Epithelial cell of esophagus (primary cell): ENCODE results near the gene GPBAR1.

ENCODE experiments used
- DNase-seq: peaks from one replicate; pipeline ENCODE4 v3.0.0; 2010; ENCODE audit warnings: low read depth
- H3K4me3 ChIP-seq: 2 replicates; pipeline ENCODE4 v1.5.1; 2011; ENCODE audit warnings: mild to moderate bottlenecking, low read length, control low read depth
- TF ChIP-seq, protein P1 (sequence below): IDR thresholded peaks from 2 replicates; pipeline ENCODE4 v1.5.1; 2011; ENCODE audit warnings: low read depth, mild to moderate bottlenecking, low read length, control low read depth, inconsistent platforms; ENCODE audit not compliant: insufficient read depth; ENCODE audit errors: missing control alignments

GPBAR1 gene

GRCh38 chr2:218219934-218220333, 40.9 kb upstream of the GPBAR1 start:
- DNase-seq = no peak
- TF ChIP-seq, protein P1, sequence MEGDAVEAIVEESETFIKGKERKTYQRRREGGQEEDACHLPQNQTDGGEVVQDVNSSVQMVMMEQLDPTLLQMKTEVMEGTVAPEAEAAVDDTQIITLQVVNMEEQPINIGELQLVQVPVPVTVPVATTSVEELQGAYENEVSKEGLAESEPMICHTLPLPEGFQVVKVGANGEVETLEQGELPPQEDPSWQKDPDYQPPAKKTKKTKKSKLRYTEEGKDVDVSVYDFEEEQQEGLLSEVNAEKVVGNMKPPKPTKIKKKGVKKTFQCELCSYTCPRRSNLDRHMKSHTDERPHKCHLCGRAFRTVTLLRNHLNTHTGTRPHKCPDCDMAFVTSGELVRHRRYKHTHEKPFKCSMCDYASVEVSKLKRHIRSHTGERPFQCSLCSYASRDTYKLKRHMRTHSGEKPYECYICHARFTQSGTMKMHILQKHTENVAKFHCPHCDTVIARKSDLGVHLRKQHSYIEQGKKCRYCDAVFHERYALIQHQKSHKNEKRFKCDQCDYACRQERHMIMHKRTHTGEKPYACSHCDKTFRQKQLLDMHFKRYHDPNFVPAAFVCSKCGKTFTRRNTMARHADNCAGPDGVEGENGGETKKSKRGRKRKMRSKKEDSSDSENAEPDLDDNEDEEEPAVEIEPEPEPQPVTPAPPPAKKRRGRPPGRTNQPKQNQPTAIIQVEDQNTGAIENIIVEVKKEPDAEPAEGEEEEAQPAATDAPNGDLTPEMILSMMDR = no peak
- H3K4me3 ChIP-seq = peak overlapping the region; percentile 99

- DNase-seq = no peak
- no peak overlapping the region for H3K4me3 ChIP-seq
- TF ChIP-seq, protein P1 = no peak
These were observed 39.8 kb upstream of the GPBAR1 start for GRCh38 chr2:218221000-218221399.

GRCh38 chr2:218223046-218223445, 37.8 kb upstream of the GPBAR1 start:
- TF ChIP-seq, protein P1 = no peak
- no peak overlapping the region for H3K4me3 ChIP-seq
- peak; percentile 60 for DNase-seq

DNA sequence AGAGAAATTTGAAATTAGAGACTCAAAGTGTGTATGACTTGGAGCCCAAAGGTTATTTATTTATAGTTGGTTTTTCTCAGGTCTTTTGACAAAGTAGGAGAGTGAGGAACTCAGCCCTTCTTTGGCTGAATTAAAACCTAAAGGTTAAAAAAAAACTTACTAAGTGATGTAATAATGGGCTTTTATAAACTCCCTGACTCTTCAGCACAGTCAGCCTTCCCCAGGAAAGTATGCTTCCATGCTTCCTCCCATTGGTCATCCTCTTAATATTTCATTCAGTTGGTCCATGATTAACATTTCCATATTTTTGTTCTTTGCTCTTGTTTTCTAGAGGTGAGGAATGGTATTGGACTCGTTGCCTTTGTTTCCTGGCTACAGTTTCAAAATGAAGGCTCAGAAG, 36.6 kb upstream of the GPBAR1 start:
- H3K4me3 ChIP-seq = no peak overlapping the region
- no peak for DNase-seq
- TF ChIP-seq, protein P1 = no peak

DNA sequence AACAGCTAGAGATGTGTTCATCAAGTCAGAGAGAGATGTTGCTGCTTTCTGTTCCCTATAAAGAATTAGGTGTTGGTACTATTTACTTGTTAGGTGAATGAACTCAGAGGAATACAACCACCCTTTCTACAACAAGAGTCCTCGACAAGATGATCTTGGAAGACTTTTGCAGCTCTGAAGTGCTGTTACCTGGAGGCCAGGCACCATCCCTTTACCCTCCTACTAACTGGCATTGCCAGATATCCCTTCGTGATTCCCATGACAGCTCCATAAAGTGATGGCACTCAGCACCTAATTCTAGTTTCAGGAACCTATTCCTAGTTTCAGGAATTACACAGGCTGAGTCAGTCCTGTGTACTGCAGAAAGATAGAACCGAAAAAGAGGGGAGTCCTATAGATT, 33.9 kb upstream of the GPBAR1 start:
- TF ChIP-seq, protein P1 = no peak
- no peak for DNase-seq
- no peak overlapping the region for H3K4me3 ChIP-seq

DNA sequence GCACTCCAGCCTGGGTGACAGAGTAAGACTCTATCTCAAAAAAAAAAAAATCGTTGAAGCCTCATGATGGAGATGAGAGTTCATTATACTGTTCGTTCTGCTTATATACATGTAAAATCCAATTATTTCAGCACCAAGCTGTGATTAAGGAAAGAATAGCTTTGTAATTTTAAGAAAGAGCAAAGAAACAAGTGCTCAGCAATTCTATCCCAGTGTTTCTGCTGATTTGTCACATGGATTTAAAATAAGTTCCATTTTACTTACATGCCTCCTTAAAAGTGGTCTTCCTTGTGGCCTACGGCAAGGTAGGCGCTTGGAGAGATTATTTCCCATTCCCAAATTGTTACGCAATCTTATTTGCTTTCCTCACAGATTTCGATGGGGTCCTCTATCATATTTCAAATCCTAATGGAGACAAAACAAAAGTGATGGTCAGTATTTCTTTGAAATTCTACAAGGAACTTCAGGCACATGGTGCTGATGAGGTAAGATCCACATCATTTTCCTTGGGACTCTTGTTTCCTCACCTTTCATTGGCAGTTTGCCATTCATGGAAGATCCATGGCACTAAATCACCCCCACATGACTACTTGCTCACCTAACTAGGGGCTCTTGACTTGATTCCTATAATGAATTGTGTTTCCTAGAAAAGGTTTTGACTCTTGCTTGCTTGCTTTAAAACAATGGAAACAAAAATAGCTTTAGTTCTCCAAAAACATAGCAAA, 32.3 kb upstream of the GPBAR1 start:
- peak; percentile 77 for DNase-seq
- H3K4me3 ChIP-seq = no peak overlapping the region
- TF ChIP-seq, protein P1 = no peak

GRCh38 chr2:218229239-218229638, 31.6 kb upstream of the GPBAR1 start:
- peak; percentile 86 for DNase-seq
- TF ChIP-seq, protein P1 = no peak
- no peak overlapping the region for H3K4me3 ChIP-seq
